HG03342 (cell line): ENCODE results near the gene NUDT3.
"Not testable (repeated sequence)": the region's sequence is repeated elsewhere in the genome, so short reads cannot be mapped to it uniquely, and the experiment has no call there.

Experiments
- ATAC-seq: cut with Tn5 transposase; IDR thresholded peaks from one replicate; pipeline ENCODE4 v1.9.1; 2021; ENCODE audit warnings: mild to moderate bottlenecking, moderate library complexity; ENCODE audit not compliant: unreplicated experiment

Gene NUDT3

GRCh38 chr6:34324738-34325444, 67.6 kb downstream of the NUDT3 start:
- no peak for ATAC-seq

- not testable (repeated sequence) for ATAC-seq
Measured at GRCh38 chr6:34324221-34324620, 68.2 kb downstream of the NUDT3 start.

GRCh38 chr6:34323300-34323699, 69.2 kb downstream of the NUDT3 start:
- ATAC-seq = no peak

- ATAC-seq = no peak
Measured at GRCh38 chr6:34322732-34323131, 69.7 kb downstream of the NUDT3 start.

GRCh38 chr6:34321821-34322220, 70.6 kb downstream of the NUDT3 start:
- no peak for ATAC-seq

- no peak for ATAC-seq
Measured at GRCh38 chr6:34319471-34319885, 73.0 kb downstream of the NUDT3 start.

GRCh38 chr6:34318499-34319470, 73.7 kb downstream of the NUDT3 start:
- no peak for ATAC-seq

- no peak for ATAC-seq
Measured at GRCh38 chr6:34317882-34318498, 74.5 kb downstream of the NUDT3 start.

- ATAC-seq = no peak
Measured at GRCh38 chr6:34317172-34317477, 75.3 kb downstream of the NUDT3 start.

GRCh38 chr6:34316431-34317171, 75.9 kb downstream of the NUDT3 start:
- no peak for ATAC-seq

- ATAC-seq = no peak
Measured at GRCh38 chr6:34315780-34316179, 76.7 kb downstream of the NUDT3 start.

- ATAC-seq = no peak
Measured at GRCh38 chr6:34315256-34315655, 77.2 kb downstream of the NUDT3 start.

GRCh38 chr6:34312259-34312658, 80.2 kb downstream of the NUDT3 start:
- no peak for ATAC-seq

GRCh38 chr6:34310817-34311216, 81.7 kb downstream of the NUDT3 start:
- ATAC-seq = no peak

- no peak for ATAC-seq
Measured at GRCh38 chr6:34308483-34308882, 84.0 kb downstream of the NUDT3 start.

GRCh38 chr6:34305982-34306708, 86.3 kb downstream of the NUDT3 start:
- ATAC-seq = no peak

GRCh38 chr6:34305497-34305896, 87.0 kb downstream of the NUDT3 start:
- ATAC-seq = no peak

- no peak for ATAC-seq
Measured at GRCh38 chr6:34304164-34304563, 88.3 kb downstream of the NUDT3 start.

GRCh38 chr6:34302929-34303328, 89.5 kb downstream of the NUDT3 start:
- no peak for ATAC-seq

GRCh38 chr6:34301408-34301807, 91.1 kb downstream of the NUDT3 start:
- ATAC-seq = no peak
